22Rv1 (cell line): ENCODE results near the gene CTNND2.

Source experiments
- H3K27ac ChIP-seq: fragments of 450-650 bp; 2 replicates; pipeline ENCODE4 v1.5.1; 2017
- ZFX ChIP-seq: fragments of 450-650 bp; IDR thresholded peaks from 2 replicates; pipeline ENCODE4 v1.6.1; 2017; ENCODE audit warnings: antibody characterized with exemption, borderline replicate concordance
- TF ChIP-seq, protein P1 (sequence below): fragments of 450-650 bp; IDR thresholded peaks from 2 replicates; pipeline ENCODE4 v1.5.1; 2017; ENCODE audit warnings: mild to moderate bottlenecking

The CTNND2 gene

DNA sequence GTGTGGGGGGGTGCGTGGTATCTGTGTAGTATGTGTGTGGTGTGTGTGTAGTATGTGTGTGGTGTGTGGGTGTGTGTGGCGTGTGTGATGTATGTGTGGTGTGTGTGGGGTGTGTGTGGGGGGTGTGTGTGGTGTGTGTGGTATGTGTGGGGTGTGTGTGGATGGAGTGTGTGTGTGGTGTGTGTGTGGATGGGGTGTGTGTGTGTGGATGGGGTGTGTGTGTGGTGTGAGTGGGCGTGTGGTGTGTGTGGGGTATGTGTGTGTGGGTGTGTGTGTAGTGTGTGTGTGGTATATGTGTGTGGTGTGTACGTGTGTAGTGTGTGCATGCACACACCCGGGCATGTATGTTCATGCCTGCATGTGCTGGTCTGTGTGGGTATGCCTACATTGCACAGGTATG lies 722.3 kb downstream of the CTNND2 start:
- H3K27ac ChIP-seq = no peak overlapping the region
- no peak for TF ChIP-seq ZFX
- TF ChIP-seq, protein P1, sequence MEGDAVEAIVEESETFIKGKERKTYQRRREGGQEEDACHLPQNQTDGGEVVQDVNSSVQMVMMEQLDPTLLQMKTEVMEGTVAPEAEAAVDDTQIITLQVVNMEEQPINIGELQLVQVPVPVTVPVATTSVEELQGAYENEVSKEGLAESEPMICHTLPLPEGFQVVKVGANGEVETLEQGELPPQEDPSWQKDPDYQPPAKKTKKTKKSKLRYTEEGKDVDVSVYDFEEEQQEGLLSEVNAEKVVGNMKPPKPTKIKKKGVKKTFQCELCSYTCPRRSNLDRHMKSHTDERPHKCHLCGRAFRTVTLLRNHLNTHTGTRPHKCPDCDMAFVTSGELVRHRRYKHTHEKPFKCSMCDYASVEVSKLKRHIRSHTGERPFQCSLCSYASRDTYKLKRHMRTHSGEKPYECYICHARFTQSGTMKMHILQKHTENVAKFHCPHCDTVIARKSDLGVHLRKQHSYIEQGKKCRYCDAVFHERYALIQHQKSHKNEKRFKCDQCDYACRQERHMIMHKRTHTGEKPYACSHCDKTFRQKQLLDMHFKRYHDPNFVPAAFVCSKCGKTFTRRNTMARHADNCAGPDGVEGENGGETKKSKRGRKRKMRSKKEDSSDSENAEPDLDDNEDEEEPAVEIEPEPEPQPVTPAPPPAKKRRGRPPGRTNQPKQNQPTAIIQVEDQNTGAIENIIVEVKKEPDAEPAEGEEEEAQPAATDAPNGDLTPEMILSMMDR = no peak

- TF ChIP-seq ZFX = no peak
- TF ChIP-seq, protein P1 = no peak
- H3K27ac ChIP-seq = no peak overlapping the region
Observed at GRCh38 chr5:11180890-11181289, 723.4 kb downstream of the CTNND2 start.

GRCh38 chr5:11177999-11178711 lies 726.1 kb downstream of the CTNND2 start:
- H3K27ac ChIP-seq = no peak overlapping the region
- TF ChIP-seq, protein P1 = no peak
- TF ChIP-seq ZFX = no peak

DNA sequence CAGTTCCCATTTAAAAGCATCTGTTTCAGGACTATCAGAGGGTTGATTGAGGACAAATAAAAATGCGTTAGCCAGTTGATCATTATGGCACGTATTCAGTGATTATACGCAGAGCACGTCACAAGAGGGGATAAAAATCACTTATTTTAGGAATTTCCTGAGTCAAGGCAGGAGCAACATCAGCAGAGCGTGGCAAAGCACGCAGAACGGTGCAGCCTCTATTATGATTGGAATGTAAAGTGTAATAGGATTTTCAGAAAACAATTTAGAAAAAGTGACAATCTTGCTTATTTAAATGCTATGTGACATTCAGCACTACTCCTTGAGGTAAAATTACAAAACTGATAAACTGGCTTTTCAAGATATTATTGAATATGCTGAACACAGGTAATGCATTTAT lies 729.7 kb downstream of the CTNND2 start:
- H3K27ac ChIP-seq = no peak overlapping the region
- TF ChIP-seq, protein P1 = no peak
- TF ChIP-seq ZFX = no peak

DNA sequence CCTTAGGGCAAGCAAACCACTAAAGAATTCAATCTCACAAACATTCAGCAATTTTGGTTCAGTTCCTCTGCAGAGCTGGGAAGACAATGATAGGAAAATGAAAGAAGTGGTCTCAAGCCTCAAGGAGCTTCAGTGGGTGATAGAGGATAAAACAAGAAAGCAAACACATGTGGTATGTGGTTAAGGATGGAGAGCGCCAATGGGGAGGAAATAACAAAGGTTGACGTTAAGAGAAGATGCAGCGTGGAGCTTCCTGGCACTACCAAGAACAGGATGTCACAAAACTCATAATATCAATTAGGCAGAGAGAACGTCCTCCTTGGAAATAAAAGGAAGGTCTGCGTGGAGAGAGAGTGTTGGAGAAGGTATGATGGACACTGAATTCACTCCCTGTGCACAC lies 731.8 kb downstream of the CTNND2 start:
- H3K27ac ChIP-seq = no peak overlapping the region
- TF ChIP-seq, protein P1 = no peak
- no peak for TF ChIP-seq ZFX

- TF ChIP-seq ZFX = no peak
- TF ChIP-seq, protein P1 = no peak
- H3K27ac ChIP-seq = no peak overlapping the region
Observed at GRCh38 chr5:11171236-11171635, 733.0 kb downstream of the CTNND2 start.

GRCh38 chr5:11166923-11167322 lies 737.3 kb downstream of the CTNND2 start:
- TF ChIP-seq, protein P1 = no peak
- no peak for TF ChIP-seq ZFX

More at GRCh38 chr5:11166923-11167322, 737.3 kb downstream of the CTNND2 start:
- no peak overlapping the region for H3K27ac ChIP-seq
